Retinal pigment epithelial cell (primary cell): ENCODE results near the gene SGTB.
A peak's percentile ranks its signal among the peaks of the same experiment; 100 is the strongest.

Source experiments
- DNase-seq: peaks from one replicate; pipeline ENCODE4 v3.0.0-alpha.2; 2010; ENCODE audit warnings: low read depth
- H3K4me3 ChIP-seq: 2 replicates; pipeline ENCODE4 v1.5.1; 2011; ENCODE audit warnings: mild to moderate bottlenecking, low read length, control low read depth, moderate library complexity
- TF ChIP-seq, protein P1 (sequence below): conservative IDR thresholded peaks from 2 replicates; pipeline ENCODE4 v1.5.1; 2011; ENCODE audit warnings: low read depth, low read length, control low read depth, inconsistent platforms

Gene SGTB

GRCh38 chr5:65672796-65673195 is 49.1 kb downstream of the SGTB start:
- no peak overlapping the region for H3K4me3 ChIP-seq
- TF ChIP-seq, protein P1, sequence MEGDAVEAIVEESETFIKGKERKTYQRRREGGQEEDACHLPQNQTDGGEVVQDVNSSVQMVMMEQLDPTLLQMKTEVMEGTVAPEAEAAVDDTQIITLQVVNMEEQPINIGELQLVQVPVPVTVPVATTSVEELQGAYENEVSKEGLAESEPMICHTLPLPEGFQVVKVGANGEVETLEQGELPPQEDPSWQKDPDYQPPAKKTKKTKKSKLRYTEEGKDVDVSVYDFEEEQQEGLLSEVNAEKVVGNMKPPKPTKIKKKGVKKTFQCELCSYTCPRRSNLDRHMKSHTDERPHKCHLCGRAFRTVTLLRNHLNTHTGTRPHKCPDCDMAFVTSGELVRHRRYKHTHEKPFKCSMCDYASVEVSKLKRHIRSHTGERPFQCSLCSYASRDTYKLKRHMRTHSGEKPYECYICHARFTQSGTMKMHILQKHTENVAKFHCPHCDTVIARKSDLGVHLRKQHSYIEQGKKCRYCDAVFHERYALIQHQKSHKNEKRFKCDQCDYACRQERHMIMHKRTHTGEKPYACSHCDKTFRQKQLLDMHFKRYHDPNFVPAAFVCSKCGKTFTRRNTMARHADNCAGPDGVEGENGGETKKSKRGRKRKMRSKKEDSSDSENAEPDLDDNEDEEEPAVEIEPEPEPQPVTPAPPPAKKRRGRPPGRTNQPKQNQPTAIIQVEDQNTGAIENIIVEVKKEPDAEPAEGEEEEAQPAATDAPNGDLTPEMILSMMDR: no peak
- DNase-seq: no peak

DNA sequence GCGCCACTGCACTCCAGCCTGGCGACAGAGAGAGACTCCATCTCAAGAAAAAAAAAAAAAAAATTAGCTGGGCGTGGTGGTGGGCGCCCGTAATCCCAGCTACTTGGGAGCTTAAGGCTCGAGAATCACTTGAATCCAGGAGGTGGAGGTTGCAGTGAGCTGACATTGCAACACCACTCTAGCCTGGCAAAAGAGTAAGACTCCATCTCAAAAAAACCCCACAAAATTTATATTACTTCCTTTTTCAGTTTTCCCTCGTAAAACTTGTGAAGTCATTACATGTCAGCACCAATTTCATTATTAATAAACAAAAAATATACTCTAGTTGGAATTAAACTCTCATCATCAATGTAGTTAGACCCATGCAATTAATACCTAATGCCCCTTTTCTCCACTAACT is 53.2 kb downstream of the SGTB start:
- H3K4me3 ChIP-seq: no peak overlapping the region
- DNase-seq: no peak
- TF ChIP-seq, protein P1: no peak

GRCh38 chr5:65663804-65664521 is 57.9 kb downstream of the SGTB start:
- H3K4me3 ChIP-seq: no peak overlapping the region
- DNase-seq: no peak
- TF ChIP-seq, protein P1: peak; percentile 49

- TF ChIP-seq, protein P1: no peak
- no peak overlapping the region for H3K4me3 ChIP-seq
- no peak for DNase-seq
These were observed 67.2 kb downstream of the SGTB start for GRCh38 chr5:65654713-65655112.

DNA sequence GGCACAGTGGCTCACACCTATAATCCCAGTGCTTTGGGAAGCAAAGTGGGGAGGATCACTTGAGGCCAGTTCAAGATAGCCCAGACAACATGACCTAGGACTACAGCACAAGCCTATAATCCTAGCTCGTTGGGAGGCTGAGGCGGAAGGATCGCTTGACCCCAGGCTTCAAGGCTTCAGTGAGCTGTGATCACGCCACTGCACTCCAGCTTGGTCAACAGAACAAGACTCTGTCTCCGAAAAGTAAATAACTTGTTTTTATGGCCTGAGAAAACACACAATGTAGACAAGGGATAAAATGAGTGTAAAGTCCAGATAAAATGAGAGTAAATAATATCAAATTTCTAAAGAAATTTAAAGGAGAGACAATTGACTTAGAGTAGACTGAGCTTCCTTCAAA is 70.8 kb downstream of the SGTB start:
- DNase-seq: no peak
- TF ChIP-seq, protein P1: no peak

DNA sequence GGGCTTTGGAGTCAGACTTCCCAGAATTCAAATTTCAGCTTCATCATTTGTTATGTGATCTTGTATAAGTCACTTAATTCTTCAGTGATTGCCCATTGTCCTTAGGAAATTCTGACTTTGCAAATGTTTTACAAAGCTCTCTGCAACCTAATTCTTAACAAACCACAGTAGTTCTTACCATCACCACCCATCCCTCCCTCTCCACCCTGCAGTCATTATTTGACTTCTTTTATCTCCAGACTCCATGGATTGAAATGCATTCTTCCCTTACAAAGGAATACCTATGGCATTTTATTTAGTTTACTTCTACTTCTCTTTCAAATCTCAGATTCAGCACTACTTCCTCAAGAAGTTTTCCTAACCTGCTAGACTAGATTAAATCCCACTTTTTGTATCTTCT is 74.0 kb downstream of the SGTB start:
- DNase-seq: no peak
- no peak overlapping the region for H3K4me3 ChIP-seq
- TF ChIP-seq, protein P1: no peak

More for the DNA sequence above, 70.8 kb downstream of the SGTB start:
- no peak overlapping the region for H3K4me3 ChIP-seq

DNA sequence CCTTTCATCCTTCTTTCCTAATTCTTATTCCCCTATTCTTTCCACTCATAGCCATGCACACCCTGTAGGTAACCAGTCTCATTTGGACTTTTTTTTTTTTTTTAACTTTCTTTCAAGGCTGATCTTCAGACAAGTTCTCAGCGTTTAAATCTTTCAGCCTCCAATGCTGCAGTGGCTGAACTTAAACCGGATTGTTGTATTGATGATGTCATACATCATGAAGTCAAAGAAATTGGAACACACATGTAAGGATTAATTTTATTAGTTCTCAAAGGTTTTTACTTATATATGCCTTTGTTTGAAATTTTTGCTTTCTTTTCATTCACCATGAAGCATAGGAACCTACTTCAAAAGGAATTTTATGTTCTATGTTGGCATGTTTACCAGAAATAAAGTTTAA is 75.0 kb downstream of the SGTB start:
- TF ChIP-seq, protein P1: no peak
- no peak for DNase-seq
- no peak overlapping the region for H3K4me3 ChIP-seq
